Endothelial cell of umbilical vein (primary cell): Measurements from ENCODE around the gene LRRC8D. TPM values are rescaled to one million over a fixed set of nuclear protein-coding genes. Genes with fewer than 3 reads are reported as not detected.

ENCODE experiments used
- BruUV-seq: library from RNA; stranded (reverse); fragments of 400-500 nt; replicated peaks from 2 replicates; lab custom pipeline; 2021; lab: Mats Ljungman, UMichigan
- CTCF ChIA-PET: fragments of 300-600, 350-600 bp; sonication (Branson Sonifier 250); formaldehyde crosslinking; loops from one replicate; lab custom pipeline; 2021; ENCODE audit warnings: antibody characterized with exemption, inconsistent platforms; lab: Charles Lee
- POLR2A ChIA-PET: fragments of 300-600, 350-600 bp; sonication (Branson Sonifier 250); formaldehyde crosslinking; loops from one replicate; lab custom pipeline; 2021; ENCODE audit warnings: antibody characterized with exemption, inconsistent platforms; lab: Charles Lee
- DNase-seq: peaks from one replicate; pipeline ENCODE4 v3.0.0-alpha.2; 2011; ENCODE audit warnings: low read depth, low spot score
- FAIRE-seq: peaks from 2 replicates; lab custom pipeline; 2011; peaks lifted over from hg19 to GRCh38; lab: Jason Lieb, UNC
- H2AFZ ChIP-seq: 2 replicates; pipeline ENCODE4 v1.6.0; 2012; ENCODE audit warnings: low read depth, low read length, control low read depth, inconsistent platforms
- H3K27ac ChIP-seq: 2 replicates; pipeline ENCODE4 v1.5.1; 2011; ENCODE audit warnings: low read depth, mild to moderate bottlenecking, control low read depth, low read length, moderate library complexity; ENCODE audit not compliant: insufficient read depth
- H3K27me3 ChIP-seq, 2 experiments: 2 replicates each; pipeline versions ENCODE4 v1.6.0 to v1.6.1; 2011; ENCODE audit warnings: low read length in 2 of 2, mixed read lengths in 1 of 2; ENCODE audit not compliant: control insufficient read depth in 2 of 2, insufficient read depth in 2 of 2
- H3K36me3 ChIP-seq, 2 experiments: 2 replicates in 1 of 2; 3 replicates in 1 of 2; pipeline ENCODE4 v1.5.1; 2011; ENCODE audit warnings: low read length in 2 of 2, mild to moderate bottlenecking in 1 of 2, moderate library complexity in 1 of 2; ENCODE audit not compliant: control insufficient read depth in 2 of 2, insufficient read depth in 2 of 2; ENCODE audit errors: extremely low read depth in 1 of 2
- H3K4me1 ChIP-seq: 3 replicates; pipeline ENCODE4 v1.5.1; 2011; ENCODE audit warnings: mild to moderate bottlenecking, low read length; ENCODE audit not compliant: control insufficient read depth, insufficient read depth; ENCODE audit errors: extremely low read depth
- H3K4me2 ChIP-seq: 2 replicates; pipeline ENCODE4 v1.6.1; 2011; ENCODE audit warnings: low read length, control low read depth, mixed read lengths; ENCODE audit not compliant: insufficient read depth
- H3K4me3 ChIP-seq, 3 experiments: fragments of 200-600 bp in 1 of 3; sonication (generic), shearing (Covaris generic) in 1 of 3; replicated peaks in 1 of 3; 2 replicates each; pipeline ENCODE4 v1.5.1; 2011 to 2016; ENCODE audit warnings: control low read depth in 3 of 3, low read length in 3 of 3, mild to moderate bottlenecking in 2 of 3, inconsistent platforms in 1 of 3, low read depth in 1 of 3, moderate library complexity in 1 of 3; ENCODE audit not compliant: insufficient read depth in 1 of 3
- H3K79me2 ChIP-seq: 2 replicates; pipeline ENCODE4 v1.6.0; 2012; ENCODE audit warnings: low read length, inconsistent platforms; ENCODE audit not compliant: control insufficient read depth, insufficient read depth
- H3K9ac ChIP-seq: replicated peaks from 2 replicates; pipeline ENCODE3; 2011; ENCODE audit warnings: low read length, control low read depth; ENCODE audit not compliant: insufficient read depth; ENCODE audit errors: extremely low read depth
- H3K9me1 ChIP-seq: replicated peaks from 3 replicates; pipeline ENCODE4 v1.6.0; 2011; ENCODE audit warnings: mild to moderate bottlenecking, low read length; ENCODE audit not compliant: control insufficient read depth, insufficient read depth; ENCODE audit errors: extremely low read depth
- H3K9me3 ChIP-seq: replicated peaks from 2 replicates; pipeline ENCODE4 v1.5.1; 2012; ENCODE audit warnings: low read length, inconsistent platforms; ENCODE audit not compliant: control insufficient read depth, insufficient read depth
- H4K20me1 ChIP-seq: replicated peaks from 2 replicates; pipeline ENCODE3; 2011; ENCODE audit warnings: mild to moderate bottlenecking, low read length; ENCODE audit not compliant: control insufficient read depth, insufficient read depth; ENCODE audit errors: extremely low read depth
- CTCF ChIP-seq, 2 donors: IDR thresholded peaks; 1 replicate in 1 of 2; 2 replicates in 1 of 2; pipeline ENCODE4 v1.5.1; 2011; ENCODE audit warnings: low read length in 2 of 2, mild to moderate bottlenecking in 2 of 2, moderate library complexity in 2 of 2, control low read depth in 1 of 2, inconsistent platforms in 1 of 2, low read depth in 1 of 2; ENCODE audit not compliant: insufficient read depth in 1 of 2; ENCODE audit errors: extremely low read depth in 1 of 2
- EZH2 ChIP-seq: IDR thresholded peaks from 2 replicates; pipeline ENCODE4 v1.6.1; 2012; ENCODE audit warnings: borderline replicate concordance, low read depth, mild to moderate bottlenecking, moderate library complexity, low read length, inconsistent platforms; ENCODE audit not compliant: severe bottlenecking
- FOS ChIP-seq: IDR thresholded peaks from 2 replicates; pipeline ENCODE4 v1.6.1; 2011; ENCODE audit warnings: mild to moderate bottlenecking, low read length, moderate library complexity, borderline replicate concordance; ENCODE audit not compliant: insufficient read depth
- JUN ChIP-seq: IDR thresholded peaks from 2 replicates; pipeline ENCODE4 v1.6.1; 2011; ENCODE audit warnings: borderline replicate concordance, low read depth; ENCODE audit not compliant: insufficient read length, insufficient read depth
- MYC ChIP-seq: IDR thresholded peaks from one replicate; pipeline ENCODE4 v1.6.1; 2011; ENCODE audit warnings: mild to moderate bottlenecking, low read depth, low read length
- POLR2A ChIP-seq: IDR thresholded peaks from 2 replicates; pipeline ENCODE4 v1.6.1; 2012; ENCODE audit warnings: low read depth, mild to moderate bottlenecking, control low read depth, low read length
- POLR2AphosphoS5 ChIP-seq: IDR thresholded peaks from 2 replicates; pipeline ENCODE4 v1.6.1; 2012; ENCODE audit warnings: low read depth, mild to moderate bottlenecking, control low read depth, low read length, moderate library complexity; ENCODE audit not compliant: insufficient read depth
- dilution Hi-C: fragments of 300-500 bp; cut with MboI; formaldehyde crosslinking; loops from one replicate; pipeline ENCODE4 v1.15.0; 2019; ENCODE audit warnings: low sequenced_read_pairs; ENCODE audit not compliant: extremely low pct_ligation_motif_present
- intact Hi-C: fragments of 100-400 bp; cut with micrococcal nuclease; formaldehyde crosslinking; loops from one replicate; pipeline ENCODE4 v1.10.0; 2022
- polyA plus RNA-seq, 4 experiments: library from polyadenylated mRNA; depleted of rRNA in 3 of 4; stranded (reverse) in 3 of 4; unstranded in 1 of 4; fragments of >200 nt; gene quantifications; 2 replicates each; pipeline versions ENCODE4 v1.2.1 to v1.2.3, GENCODE V29; 2011 to 2012; ENCODE audit warnings: missing spikeins in 1 of 4
- total RNA-seq: library from RNA; stranded (reverse); gene quantifications from 2 replicates; pipeline ENCODE4 v1.2.3, GENCODE V29; 2021

Gene LRRC8D
- total and polyA plus RNA-seq, 2 donors (not counting 3 experiments of a cell fraction or from before 2014, with no cell fraction given), result 31.9 to 37.7 TPM

DNA sequence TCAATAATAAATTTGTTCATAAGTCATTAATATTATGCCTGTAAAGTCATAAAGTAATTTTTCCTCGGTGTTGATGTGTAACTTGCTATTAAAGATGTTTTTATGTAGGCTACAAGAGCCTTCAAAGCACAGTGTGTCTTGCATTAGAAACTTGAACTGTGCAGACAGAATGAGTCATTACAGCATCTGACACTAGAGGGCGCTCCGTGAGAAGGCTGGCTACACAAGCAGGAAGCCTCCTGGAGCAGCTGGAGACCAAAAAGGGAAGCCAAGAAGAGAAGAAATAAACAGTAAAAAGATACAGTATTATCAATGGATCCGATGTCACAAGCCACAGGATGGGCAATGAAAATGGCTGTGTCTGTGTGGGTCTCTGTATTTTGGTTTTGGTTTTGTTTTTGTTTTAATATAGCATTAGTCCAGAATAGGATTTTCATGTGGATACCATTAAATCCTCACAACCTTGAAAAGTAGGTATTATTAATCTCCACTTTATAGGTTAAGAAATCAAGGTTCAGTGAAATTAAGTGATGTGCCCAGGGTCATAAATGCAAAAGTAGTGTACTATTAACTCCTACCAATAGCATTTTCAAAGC is 16.1 kb upstream of the LRRC8D start:
- no peaks in the 10 kb centered on the region for H3K36me3 ChIP-seq
- H3K27ac ChIP-seq, result no peak overlapping the region
- TF ChIP-seq POLR2AphosphoS5, result no peak
- TF ChIP-seq JUN, result peak; percentile 48
- peak; percentile 48 for TF ChIP-seq FOS
- peak; percentile 78 to 86 for TF ChIP-seq CTCF (IDR thresholded peaks at IDR 0.05; ENCODE audit: extremely low read depth in 1 of 2, insufficient read depth in 1 of 2, low read depth in 1 of 2, low read length in 2 of 2)
- no peak for TF ChIP-seq EZH2
- no peak for TF ChIP-seq MYC
- TF ChIP-seq POLR2A, result no peak
- H3K4me2 ChIP-seq, result no peak overlapping the region
- dilution Hi-C loops (no loop called here), intact Hi-C loops (loop anchor here (1.0 to 2.0 kb wide), 4 partner anchors 39 to 190 kb away; partner anchors contain the start of gene ZNF326)
- CTCF ChIA-PET, result interaction anchor here (0.6 to 2.4 kb wide), 29 partner anchors 11 to 187 kb away, joined by 3 to 30 read pairs (median 5); partner anchors contain the start of gene LRRC8D
- H3K9ac ChIP-seq, result no peak overlapping the region
- no peak overlapping the region for H2AFZ ChIP-seq
- H4K20me1 ChIP-seq, result no peaks in the 10 kb centered on the region
- H3K27me3 ChIP-seq, result peaks cover 0 to 2% of the 10 kb centered on the region in 2 experiments
- peak; percentile 86 for FAIRE-seq
- H3K9me1 ChIP-seq, result no peaks in the 10 kb centered on the region
- no peak overlapping the region for H3K4me3 ChIP-seq
- POLR2A ChIA-PET, result no interaction called here
- BruUV-seq, result no TSS peak
- no peaks in the 10 kb centered on the region for H3K9me3 ChIP-seq
- no peaks in the 10 kb centered on the region for H3K79me2 ChIP-seq
- peaks cover 2% of the 10 kb centered on the region for H3K4me1 ChIP-seq
- peak; percentile 89 for DNase-seq
